Stimulated activated CD8-positive, alpha-beta memory T cell treated with anti-CD3 and anti-CD28 coated beads, Interleukin-7, amount 100 ng/mL, for 1 hour (primary cell): ENCODE results near the gene ING1.
"Not testable (repeated sequence)": the region's sequence is repeated elsewhere in the genome, so short reads cannot be mapped to it uniquely, and the experiment has no call there.

Experiments used
- DNase-seq, 2 donors: peaks; one replicate each; pipeline ENCODE4 v3.0.0-alpha.2; 2020; ENCODE audit warnings: low read depth in 2 of 2

ING1 gene

DNA sequence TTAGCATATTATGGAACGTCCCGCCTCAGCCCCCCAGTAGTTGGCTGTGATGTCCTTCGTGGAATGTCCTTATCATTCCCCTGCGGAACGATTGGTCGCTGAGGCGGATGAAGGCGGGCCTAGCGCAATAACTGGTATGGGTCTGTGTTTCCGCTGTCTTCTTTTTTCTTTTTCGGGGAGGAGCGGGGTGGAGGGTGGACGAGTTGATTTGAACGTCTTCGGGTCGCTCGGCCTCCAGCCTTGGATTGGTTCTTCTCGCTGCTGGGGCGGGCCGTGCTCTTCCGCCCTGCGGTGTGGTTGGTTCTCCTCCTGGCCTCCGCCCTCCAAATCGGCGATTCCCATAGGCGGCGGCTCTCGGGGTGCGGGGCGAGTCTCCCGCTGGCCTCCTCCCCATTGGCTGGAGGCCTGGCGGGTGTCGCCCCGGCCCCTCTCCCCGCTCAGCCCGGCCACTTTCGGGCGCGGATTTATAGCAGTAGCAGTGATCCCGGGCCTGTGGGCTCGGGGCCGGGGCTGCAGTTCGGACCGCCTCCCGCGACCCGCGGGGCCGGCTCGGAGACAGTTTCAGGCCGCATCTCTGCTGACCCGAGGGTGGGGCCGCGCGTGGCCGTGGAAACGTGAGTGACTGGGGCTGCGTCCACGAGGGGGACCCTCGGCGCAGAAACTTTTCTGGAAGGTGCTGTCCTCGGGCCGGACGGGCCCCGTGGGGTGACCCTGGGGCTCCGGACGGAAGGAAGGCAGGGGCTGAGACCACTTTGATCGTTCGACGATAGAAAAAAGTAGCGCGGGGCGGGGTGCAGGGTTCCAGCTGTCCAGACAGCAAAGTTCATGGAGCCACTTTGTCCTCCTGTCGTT, 2.1 kb downstream of the ING1 start:
- DNase-seq: peak; percentile 86 to 87

DNA sequence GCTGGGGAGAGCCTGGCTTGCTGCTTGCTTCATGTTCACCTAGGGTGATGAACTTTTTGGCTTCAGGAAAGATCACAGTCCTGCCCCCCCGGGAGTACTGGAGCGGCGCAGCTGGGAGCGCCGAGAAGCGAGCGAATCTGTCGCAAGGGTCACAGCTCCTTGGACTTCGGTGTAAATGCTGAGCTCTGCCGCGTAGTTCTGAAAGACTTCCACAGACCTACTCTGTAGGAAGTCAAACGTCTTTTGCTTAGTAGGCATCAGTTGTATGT, 2.7 kb downstream of the ING1 start:
- DNase-seq: no peak

- DNase-seq: no peak
Measured at GRCh38 chr13:110719036-110719710, 5.7 kb downstream of the ING1 start.

- no peak for DNase-seq
Measured at GRCh38 chr13:110722971-110723370, 9.5 kb downstream of the ING1 start.

DNA sequence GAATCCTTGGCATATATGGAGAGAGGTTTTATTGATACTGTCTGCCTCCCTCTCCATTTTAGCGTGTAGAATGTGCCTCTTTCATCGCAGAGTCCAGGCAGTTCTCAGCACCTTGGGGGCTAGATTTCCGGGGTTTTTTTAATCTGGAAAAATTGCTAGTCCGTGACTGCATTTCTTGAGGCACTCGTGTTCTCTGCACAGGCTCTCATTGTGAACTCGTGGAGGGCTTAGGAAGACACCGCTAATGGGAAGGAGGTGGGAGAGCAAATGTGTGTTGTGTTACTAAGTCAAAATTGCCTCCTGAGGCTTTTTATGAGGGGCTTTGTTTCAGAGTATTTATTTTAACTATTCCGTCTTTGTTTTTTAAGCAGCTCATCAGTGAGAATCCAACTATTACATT, 10.1 kb downstream of the ING1 start:
- no peak for DNase-seq

DNA sequence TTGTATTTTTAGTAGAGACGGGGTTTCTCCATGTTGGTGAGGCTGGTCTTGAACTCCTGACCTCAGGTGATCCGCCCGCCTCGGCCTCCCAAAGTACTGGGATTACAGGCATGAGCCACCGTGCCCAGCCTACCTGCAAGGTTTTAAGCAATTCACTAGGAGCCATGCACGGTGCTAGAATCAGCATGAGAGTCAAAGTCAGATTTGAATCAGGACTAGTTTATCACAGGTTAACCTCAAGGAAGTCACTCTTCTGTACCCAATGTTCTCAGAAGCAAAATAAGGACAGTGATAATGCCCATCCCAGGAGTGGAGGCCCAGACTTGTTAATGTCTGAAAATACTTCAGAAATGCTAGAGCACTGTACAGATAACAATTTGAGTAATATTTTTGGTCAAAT, 12.7 kb downstream of the ING1 start:
- not testable (repeated sequence) for DNase-seq

DNA sequence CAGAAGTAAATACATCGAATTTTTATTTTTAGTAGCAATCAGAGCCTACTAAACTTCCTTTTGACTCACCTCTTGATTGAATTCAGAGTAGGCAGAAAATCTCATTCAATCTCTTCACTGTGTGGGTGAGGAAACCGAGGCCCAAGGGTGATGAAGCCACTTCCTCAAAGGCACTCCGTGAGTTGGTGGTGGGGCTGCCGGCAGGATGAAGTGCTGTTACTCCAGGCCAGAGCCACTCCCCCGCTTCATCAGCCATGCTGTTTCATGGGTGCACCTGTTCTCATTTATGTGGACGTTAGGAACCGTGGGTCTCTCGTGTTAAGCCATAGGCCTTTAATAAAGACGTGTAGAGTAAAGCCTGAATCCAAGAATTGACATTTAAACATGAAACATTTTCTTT, 13.2 kb downstream of the ING1 start:
- DNase-seq: peak in 1 of 2 donors; percentile 21

GRCh38 chr13:110731072-110731471, 17.6 kb downstream of the ING1 start:
- DNase-seq: no peak

DNA sequence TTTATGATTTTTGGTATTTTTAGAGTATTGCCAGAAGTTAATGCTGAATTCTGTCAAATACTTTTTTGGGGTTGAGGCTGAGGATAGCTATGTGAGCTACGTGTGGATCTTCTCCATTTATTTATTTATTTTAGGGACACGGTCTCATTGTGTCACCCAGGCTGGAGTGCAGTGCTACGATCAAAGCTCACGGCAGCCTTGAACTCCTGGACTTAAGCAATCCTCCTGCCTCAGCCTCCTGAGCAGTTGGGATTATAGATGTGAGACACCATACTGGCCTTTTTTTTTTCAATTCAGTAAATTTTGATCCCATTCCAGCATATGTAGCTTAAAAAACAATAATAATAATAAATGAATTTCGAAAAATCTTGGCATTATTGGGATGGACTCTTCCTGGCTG, 21.1 kb downstream of the ING1 start:
- no peak for DNase-seq

- DNase-seq: no peak
Measured at GRCh38 chr13:110737555-110737954, 24.1 kb downstream of the ING1 start.

GRCh38 chr13:110743687-110744086, 30.2 kb downstream of the ING1 start:
- no peak for DNase-seq

GRCh38 chr13:110746438-110746837, 32.9 kb downstream of the ING1 start:
- no peak for DNase-seq

DNA sequence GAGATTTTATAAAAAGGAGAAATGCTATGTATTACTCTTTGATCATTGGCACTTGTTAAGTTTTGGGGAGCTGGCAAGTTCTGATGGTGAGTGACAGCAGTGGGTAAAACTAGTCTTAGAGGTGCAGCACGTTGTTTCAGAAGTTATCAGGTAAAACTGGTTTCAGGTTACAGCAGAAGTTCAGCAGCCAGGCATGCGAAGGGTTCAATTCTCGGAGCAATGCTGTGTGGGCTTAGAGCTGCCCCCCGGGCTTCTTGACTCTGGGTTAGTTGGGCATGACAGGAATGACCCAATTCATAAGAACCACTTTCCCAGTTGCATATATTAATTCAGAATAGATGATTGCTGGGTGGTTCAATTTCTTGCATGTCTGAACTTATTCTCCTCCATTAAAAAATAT, 34.8 kb downstream of the ING1 start:
- no peak for DNase-seq

DNA sequence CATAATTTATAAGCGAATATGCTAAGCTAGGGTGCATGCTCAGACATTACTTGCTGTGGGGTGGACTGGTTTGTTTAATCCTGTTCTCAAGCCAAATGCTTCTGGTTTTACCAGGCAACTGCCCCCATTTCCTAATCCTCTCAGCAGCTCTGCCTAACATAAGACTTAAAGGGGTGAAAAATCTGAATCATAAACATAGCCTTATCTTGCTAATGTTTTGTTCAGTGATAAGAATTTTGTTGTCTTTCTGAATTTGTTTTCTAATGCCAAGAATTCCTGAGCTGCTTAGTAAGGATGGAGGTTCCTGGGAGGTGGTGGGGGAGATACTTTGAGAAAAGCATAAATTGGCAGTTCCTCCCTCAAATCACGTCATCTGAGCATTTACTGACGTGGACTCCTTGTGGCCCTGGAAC, 42.7 kb downstream of the ING1 start:
- no peak for DNase-seq

DNA sequence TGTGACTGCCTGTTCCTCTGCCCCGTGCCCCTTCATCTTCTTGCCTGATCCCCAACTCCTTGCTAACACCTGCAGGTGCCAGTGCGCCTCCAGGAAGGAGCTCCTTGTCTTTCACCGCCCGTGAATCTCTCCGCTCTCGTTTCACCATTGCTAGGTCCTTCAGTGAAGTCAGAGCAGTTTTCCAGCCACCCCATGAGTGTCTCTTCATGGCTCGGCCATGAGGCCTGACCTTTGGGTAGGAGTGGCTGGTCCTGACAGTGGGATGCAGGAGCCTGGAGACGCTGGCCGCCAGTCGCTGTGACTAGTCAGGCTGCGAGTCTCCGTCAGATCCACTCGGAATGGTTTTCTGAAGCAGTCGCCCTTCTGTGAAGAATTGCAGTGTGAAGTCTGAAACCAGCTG, 43.8 kb downstream of the ING1 start:
- no peak for DNase-seq

DNA sequence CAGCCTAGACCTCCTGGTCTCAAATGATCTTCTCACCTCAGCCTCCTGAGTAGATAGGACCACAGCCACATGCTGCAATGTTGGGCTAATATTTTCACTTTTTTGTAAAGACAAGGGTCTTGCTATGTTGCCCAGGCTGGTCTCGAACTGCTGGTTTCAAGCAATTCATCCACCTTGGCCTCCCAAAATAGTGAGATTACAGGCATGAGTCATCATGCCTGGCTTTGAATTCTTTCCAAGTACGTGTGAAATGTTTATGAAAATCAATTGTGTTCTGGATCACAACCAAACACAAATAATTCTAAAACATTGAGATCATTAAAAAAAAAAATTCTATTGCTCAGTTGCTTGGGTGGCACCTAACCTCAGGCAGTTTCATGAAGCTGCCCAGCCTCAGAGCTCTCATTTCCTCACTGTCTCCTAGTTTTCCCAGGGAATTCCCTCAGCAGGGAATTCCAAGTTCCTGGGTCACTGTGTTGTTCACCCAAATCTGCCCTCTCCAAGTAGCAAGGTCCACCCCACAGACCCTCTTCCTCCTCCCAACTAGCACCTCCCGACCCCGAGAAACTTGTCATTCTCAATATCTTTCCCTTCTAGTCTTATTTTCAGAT, 44.8 kb downstream of the ING1 start:
- DNase-seq: no peak

GRCh38 chr13:110759710-110760109, 46.2 kb downstream of the ING1 start:
- DNase-seq: no peak

DNA sequence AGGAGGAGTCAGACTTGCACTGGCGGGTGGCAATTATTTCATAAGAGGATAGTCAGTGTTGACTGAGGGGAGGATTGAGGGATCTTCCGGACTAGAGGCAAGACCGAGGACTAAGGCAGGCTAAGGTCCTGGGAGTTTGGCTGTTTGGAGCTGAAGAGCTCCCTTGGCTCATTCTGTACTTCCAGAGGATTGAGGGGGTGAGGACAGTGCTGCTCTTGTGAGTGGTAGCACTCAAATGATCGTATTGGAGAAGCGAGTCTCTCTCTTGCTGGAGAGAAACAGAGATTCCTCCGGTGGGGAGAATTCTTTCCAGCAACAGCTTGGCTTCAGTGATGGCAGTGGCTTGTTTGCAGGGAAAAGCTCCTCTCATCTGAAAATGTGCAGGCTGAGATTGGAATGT, 47.1 kb downstream of the ING1 start:
- DNase-seq: no peak

GRCh38 chr13:110766671-110767430, 53.4 kb downstream of the ING1 start:
- DNase-seq: no peak

DNA sequence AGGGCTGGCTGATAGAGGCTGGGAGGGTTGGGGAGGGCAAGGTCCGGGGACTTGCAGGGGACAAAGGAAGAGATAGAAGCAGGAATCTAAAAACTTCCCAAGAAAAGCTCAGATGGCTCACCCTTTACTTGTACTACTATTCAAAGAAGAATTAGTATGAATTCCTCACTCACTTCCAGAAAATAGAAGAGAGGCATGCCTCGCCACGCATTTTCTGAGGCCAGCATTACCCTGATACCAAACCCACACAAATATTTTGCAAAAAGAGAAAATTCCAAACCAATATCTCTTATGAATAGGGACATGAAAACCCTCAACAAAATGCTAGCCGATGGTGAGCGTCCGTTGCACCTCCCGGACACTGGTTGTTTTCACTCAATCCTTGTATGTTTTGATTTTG, 54.0 kb downstream of the ING1 start:
- DNase-seq: no peak

GRCh38 chr13:110769097-110769496, 55.6 kb downstream of the ING1 start:
- DNase-seq: no peak

DNA sequence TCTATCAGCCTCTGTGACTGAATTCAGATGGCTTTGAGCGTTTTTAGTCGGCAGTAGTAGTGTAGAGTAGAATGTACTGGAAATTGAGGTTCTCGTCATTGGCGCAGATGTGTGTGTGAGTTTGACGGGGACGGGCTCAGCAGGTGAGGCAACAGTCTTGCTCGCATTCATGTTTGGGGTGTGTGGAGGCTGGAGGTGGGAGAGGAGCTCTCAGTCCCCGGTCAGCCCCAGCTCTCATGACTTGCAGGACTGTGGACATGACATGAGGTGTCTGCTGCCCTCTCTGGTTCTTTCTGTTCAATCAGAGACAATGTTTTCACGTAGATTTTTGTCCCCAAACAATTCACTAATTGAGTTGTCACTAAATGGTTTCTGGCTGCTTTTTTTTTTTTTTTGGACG, 57.2 kb downstream of the ING1 start:
- no peak for DNase-seq
